Astrocyte of the spinal cord (primary cell): ENCODE data around the gene CNTRL.
A peak's percentile ranks its signal among the peaks of the same experiment; 100 is the strongest.

Experiments used
- DNase-seq: peaks from one replicate; pipeline ENCODE4 v3.0.0; 2011; ENCODE audit warnings: low read depth, low spot score
- H3K4me3 ChIP-seq: 2 replicates; pipeline ENCODE4 v1.5.1; 2011; ENCODE audit warnings: low read depth, mild to moderate bottlenecking, low read length, moderate library complexity
- in situ Hi-C: cut with HindIII; loops from 2 replicates; pipeline ENCODE4 v1.10.0; 2017; ENCODE audit warnings: low sequenced_read_pairs
- TF ChIP-seq, protein P1 (sequence below): IDR thresholded peaks from 2 replicates; pipeline ENCODE4 v1.5.1; 2012; ENCODE audit warnings: low read depth, mild to moderate bottlenecking, low read length, inconsistent platforms

Gene CNTRL

DNA sequence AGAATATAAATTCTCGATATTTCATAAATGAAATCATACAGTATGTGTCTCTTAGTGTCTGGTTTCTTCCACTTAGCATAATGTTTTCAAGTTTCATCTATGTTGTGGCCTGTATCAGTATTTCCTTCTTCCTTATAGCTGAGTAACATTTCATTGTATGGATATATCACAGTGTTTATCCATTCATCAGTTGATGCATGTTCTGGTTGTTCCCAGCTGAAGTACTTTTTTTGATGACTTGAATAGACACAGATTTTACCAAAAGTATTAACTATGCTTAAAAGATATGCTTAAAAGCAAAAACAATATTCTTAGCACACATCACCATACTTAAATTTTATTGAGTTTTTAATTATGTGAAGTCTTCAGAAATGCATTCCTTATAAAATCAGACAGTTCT, 114.3 kb downstream of the CNTRL start:
- DNase-seq: no peak

DNA sequence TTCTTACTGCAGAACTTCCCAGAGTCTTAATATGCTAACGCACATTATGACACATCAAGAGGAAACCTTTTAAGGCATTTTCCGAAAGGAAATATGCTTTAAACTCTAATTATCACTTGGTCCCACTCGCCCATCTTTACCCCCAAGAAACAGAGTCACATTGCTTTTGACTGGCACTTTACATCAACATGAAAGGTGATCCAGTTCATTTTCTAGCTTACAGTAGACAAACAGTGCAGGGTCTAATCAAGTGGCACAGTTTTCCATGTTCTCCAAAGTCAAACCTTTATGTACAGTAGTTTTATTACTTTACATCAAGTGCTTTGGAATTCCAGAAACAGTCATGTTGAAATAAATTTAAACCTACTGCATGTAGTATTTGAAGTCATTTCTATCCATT, 114.9 kb downstream of the CNTRL start:
- in situ Hi-C loops: no loop called here
- no peak for DNase-seq
- TF ChIP-seq, protein P1, sequence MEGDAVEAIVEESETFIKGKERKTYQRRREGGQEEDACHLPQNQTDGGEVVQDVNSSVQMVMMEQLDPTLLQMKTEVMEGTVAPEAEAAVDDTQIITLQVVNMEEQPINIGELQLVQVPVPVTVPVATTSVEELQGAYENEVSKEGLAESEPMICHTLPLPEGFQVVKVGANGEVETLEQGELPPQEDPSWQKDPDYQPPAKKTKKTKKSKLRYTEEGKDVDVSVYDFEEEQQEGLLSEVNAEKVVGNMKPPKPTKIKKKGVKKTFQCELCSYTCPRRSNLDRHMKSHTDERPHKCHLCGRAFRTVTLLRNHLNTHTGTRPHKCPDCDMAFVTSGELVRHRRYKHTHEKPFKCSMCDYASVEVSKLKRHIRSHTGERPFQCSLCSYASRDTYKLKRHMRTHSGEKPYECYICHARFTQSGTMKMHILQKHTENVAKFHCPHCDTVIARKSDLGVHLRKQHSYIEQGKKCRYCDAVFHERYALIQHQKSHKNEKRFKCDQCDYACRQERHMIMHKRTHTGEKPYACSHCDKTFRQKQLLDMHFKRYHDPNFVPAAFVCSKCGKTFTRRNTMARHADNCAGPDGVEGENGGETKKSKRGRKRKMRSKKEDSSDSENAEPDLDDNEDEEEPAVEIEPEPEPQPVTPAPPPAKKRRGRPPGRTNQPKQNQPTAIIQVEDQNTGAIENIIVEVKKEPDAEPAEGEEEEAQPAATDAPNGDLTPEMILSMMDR: no peak
- no peak overlapping the region for H3K4me3 ChIP-seq

More for the DNA sequence above, 114.3 kb downstream of the CNTRL start:
- in situ Hi-C loops: no loop called here
- TF ChIP-seq, protein P1: no peak
- H3K4me3 ChIP-seq: no peak overlapping the region

DNA sequence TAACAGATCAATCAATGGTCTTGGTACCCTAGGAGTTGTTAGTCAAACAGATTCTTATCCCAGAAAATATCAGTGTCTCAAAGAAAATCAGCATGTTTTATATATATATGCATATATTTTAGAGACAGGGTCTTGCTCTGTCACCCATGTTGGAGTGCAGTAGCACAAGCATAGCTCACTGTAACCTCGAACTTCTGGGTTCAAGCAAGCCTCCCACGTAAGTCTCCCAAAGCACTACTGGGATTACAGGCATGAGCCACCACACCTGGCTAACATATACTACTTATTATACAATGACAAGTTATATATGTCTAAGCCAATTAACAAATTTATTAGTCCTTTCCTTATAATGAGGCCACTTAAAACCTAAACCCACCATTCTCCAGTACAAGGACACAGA, 116.5 kb downstream of the CNTRL start:
- no peak for DNase-seq
- in situ Hi-C loops: no loop called here
- no peak overlapping the region for H3K4me3 ChIP-seq
- TF ChIP-seq, protein P1: no peak

DNA sequence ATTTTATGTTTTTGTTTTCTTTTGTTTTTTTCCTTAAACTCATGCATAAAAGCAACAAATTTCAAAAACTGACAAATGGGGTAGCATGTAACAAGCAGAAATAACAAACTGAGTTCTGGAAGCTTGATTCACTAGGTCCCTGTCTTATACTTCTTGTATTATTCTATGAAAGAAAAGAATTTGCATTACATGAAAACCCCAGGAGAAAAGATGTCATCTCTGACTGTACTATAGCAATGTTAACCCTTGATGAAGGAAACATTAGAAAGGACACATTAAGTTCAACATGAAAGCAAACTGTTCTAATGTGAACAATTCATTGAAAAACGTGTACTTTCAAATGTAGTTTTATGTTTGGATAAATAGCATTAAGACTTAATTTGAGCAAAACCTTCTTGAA, 117.8 kb downstream of the CNTRL start:
- TF ChIP-seq, protein P1: no peak
- in situ Hi-C loops: no loop called here
- no peak overlapping the region for H3K4me3 ChIP-seq
- DNase-seq: no peak

DNA sequence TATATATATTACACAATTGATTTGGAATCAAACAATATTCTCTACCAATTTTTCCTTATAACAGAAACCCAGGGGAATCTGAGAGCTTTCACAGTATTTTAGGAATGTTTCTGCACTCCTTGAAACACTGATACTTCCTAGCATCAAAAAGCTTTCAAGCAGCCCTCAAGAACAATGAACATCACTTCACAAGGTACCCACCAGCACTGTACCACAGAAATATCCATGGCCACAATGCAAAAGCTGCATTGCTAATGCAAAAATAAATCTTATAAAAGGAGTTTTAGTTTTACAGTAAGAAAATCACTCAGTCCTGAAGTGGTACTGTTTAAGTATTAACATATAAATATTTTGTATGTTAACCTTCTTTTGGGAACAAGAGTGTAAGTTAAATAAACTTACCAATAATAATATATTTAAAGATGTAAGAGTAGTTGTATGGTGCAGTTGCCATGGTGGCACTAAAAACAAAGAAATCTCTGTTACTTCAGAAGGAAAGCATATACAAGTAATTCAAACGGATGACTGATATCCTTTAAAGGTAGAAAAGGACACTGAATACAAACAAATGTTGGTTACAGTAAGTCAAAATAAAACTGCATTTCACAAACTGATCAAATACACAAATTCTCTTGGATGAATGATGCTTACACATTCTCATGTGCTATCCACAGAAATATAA, 118.3 kb downstream of the CNTRL start:
- in situ Hi-C loops: no loop called here
- DNase-seq: peak; percentile 31
- no peak overlapping the region for H3K4me3 ChIP-seq
- TF ChIP-seq, protein P1: no peak

DNA sequence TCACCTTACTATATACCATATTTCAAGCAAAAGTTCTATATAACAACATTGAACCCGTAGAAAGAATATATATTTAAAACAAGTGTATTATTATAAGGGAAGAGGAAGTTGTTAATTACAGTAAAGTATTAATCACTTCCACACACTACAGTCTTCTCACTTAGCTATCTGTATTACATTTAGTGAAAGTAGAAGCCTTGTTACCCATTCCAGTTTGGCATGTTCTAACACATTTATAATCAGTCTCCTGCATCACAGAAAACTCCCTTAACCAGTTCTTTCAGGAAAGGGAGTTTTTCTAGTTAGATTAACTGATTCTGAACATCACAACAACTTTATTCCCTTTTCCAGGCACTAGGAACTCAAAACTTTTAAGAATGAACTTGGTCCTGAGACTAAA, 120.0 kb downstream of the CNTRL start:
- TF ChIP-seq, protein P1: no peak
- in situ Hi-C loops: no loop called here
- DNase-seq: no peak
- no peak overlapping the region for H3K4me3 ChIP-seq
